GM21381 (cell line): ENCODE results near the gene FBN1.

Source experiments
- ATAC-seq: cut with Tn5 transposase; IDR thresholded peaks from one replicate; pipeline ENCODE4 v1.9.1; 2021; ENCODE audit warnings: mild to moderate bottlenecking, moderate library complexity; ENCODE audit not compliant: unreplicated experiment

The FBN1 gene

DNA sequence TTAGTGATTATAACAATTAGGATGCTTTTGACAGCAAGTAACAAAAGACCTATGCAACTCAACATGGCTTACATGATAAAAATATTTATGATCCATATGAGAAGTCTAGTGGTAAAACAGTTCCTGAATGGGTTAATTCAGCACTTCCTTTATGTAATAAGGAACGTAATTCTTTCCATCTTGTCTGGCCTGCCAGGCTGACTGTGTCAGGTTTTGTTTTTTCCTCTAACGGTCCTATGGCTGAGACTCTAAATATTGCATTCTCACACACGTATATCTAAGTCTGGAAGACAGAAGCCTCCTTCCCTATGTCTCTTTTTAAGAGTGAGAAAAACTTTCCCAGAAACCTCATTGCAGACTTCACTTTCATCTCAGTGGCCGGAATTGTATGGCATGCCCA is 263.6 kb downstream of the FBN1 start:
- no peak for ATAC-seq

GRCh38 chr15:48380198-48380597 is 265.3 kb downstream of the FBN1 start:
- ATAC-seq, result no peak

DNA sequence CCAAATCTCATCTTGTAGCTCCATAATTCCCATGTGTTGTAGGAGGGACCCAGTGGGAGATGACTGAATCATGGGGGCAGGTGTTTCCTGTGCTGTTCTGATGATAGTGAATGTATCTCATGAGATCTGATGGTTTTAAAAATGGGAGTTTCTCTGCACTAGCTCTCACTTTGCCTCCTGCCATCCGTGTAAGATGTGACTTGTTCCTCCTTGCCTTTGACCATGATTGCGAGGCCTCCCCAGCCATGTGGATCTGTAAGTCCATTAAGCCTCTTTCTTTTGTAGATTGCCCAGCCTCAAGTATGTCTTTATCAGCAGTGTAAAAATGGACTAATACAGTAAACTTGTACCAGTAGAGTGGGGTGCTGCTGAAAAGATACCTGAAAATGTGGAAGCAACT is 269.7 kb downstream of the FBN1 start:
- no peak for ATAC-seq

GRCh38 chr15:48374472-48374871 is 271.0 kb downstream of the FBN1 start:
- no peak for ATAC-seq

DNA sequence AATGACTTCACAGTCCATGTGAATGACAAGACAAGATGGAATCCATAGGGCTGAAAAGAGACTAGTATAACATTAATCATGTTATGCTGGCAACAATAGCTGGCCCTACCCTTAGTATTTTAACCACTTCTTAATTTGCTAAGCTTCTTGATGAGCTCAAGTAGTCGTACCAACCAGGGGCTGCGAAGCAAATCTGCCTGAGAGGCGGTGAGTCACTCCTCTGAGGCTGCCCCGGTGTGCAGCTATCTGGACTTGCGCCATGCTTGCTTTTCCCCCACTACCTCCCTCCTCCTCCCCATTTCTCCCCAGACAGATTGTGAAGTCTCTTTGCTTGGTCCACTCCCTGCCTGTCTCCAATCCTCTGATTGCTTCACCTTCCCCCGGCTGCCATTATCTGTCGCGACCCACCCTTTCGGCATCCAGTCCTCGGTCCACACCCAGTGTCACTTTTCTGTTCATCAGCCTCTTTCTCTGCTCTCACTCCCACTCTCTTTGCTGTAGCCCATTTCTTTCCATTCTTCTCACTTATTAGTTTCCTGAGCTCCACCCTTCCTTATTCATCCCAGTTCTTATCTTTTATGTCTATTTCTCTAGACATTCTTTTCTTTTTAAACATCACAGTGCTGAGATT is 271.6 kb downstream of the FBN1 start:
- no peak for ATAC-seq

GRCh38 chr15:48371961-48372360 is 273.5 kb downstream of the FBN1 start:
- no peak for ATAC-seq

- ATAC-seq, result no peak
Observed at GRCh38 chr15:48371550-48371949, 274.0 kb downstream of the FBN1 start.

GRCh38 chr15:48370460-48370859 is 275.0 kb downstream of the FBN1 start:
- no peak for ATAC-seq

DNA sequence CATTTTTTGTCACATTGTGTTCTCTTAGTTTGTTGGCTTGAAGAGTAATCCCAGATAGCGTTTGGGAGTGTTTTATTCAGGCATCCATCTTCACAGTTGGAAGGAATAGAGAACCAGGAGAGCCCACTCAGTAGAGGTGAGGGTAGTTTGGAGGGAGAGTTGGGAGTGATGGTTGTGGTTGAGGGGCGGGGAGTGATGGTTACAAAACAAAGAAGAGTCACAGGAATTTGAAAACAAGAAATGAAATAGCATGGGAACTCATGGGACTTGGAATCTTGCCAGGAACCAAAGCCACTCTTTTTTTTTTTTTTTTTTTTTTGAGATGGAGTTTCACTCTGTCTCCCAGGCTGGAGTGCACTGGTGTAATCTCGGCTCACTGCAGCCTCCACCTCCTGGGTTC is 278.0 kb downstream of the FBN1 start:
- no peak for ATAC-seq

GRCh38 chr15:48366584-48367312 is 278.8 kb downstream of the FBN1 start:
- ATAC-seq, result no peak

- ATAC-seq, result no peak
Observed at GRCh38 chr15:48365575-48365974, 279.9 kb downstream of the FBN1 start.

- no peak for ATAC-seq
Observed at GRCh38 chr15:48363474-48363873, 282.0 kb downstream of the FBN1 start.

- no peak for ATAC-seq
Observed at GRCh38 chr15:48361685-48362084, 283.8 kb downstream of the FBN1 start.

GRCh38 chr15:48360841-48361240 is 284.7 kb downstream of the FBN1 start:
- no peak for ATAC-seq
